K562 (cell line): ENCODE measurements around the gene MYCL. TPM values are rescaled to one million over a fixed set of nuclear protein-coding genes. Genes with fewer than 3 reads are reported as not detected.

ENCODE experiments used
- C11orf30 ChIP-seq: fragments of 450-650 bp; IDR thresholded peaks from 2 replicates; pipeline ENCODE4 v1.6.1; 2016; ENCODE audit warnings: low read depth, mild to moderate bottlenecking
- ELF4 ChIP-seq: fragments of 450-650 bp; formaldehyde crosslinking; IDR thresholded peaks from 2 replicates; pipeline ENCODE4 v1.4.0; 2022; ENCODE audit warnings: missing genetic modification characterization
- RBM25 ChIP-seq: fragments of 200-400 bp; formaldehyde crosslinking; IDR thresholded peaks from 2 replicates; pipeline ENCODE4 v1.6.1; 2018; ENCODE audit warnings: low read length, low read depth, moderate library complexity; ENCODE audit not compliant: severe bottlenecking
- SREBF1 ChIP-seq: fragments of 150-350 bp; IDR thresholded peaks from 2 replicates; pipeline ENCODE4 v1.6.1; 2014; ENCODE audit warnings: antibody characterized with exemption, low read depth, low read length, borderline replicate concordance
- SRF ChIP-seq, 2 experiments: fragments of 250-450, 450-650 bp in 1 of 2; sonication (Bioruptor Pico) in 1 of 2; sonication (generic) in 1 of 2; formaldehyde crosslinking; IDR thresholded peaks; 2 replicates each; pipeline versions ENCODE4 v1.5.0 to v1.5.1; 2020 to 2022; ENCODE audit warnings: mild to moderate bottlenecking in 1 of 2, missing genetic modification reagents in 1 of 2
- SRSF7 ChIP-seq: fragments of 200-400 bp; formaldehyde crosslinking; optimal IDR thresholded peaks from 2 replicates; pipeline ENCODE3; 2017; ENCODE audit warnings: mild to moderate bottlenecking, low read depth, low read length
- TAL1 ChIP-seq: fragments of 450-650 bp; IDR thresholded peaks from 2 replicates; pipeline ENCODE4 v1.6.1; 2016; ENCODE audit warnings: mild to moderate bottlenecking
- TBL1XR1 ChIP-seq, 2 experiments: IDR thresholded peaks; 2 replicates each; pipeline ENCODE4 v1.6.1; 2012; ENCODE audit warnings: improper control_type of control experiment in 2 of 2, low read length in 2 of 2, mild to moderate bottlenecking in 1 of 2
- ZNF263 ChIP-seq: sonication (generic); formaldehyde crosslinking; IDR thresholded peaks from 2 replicates; pipeline ENCODE4 v1.8.0; 2022; ENCODE audit warnings: mild to moderate bottlenecking, missing genetic modification reagents, borderline replicate concordance
- ZSCAN32 ChIP-seq: fragments of 450-650 bp; formaldehyde crosslinking; IDR thresholded peaks from 2 replicates; pipeline ENCODE4 v1.4.0; 2020; ENCODE audit warnings: mild to moderate bottlenecking, moderate library complexity
- polyA plus RNA-seq, 8 experiments: library from polyadenylated mRNA; depleted of rRNA in 4 of 8; stranded (reverse) in 5 of 8; unstranded in 3 of 8; fragments of >200 nt; fragmentation: Nextera tagmentation in 2 of 8; fragmentation: Illumina TruSeq in 1 of 8; extraction: Ambion mirVana in 2 of 8; extraction: Trizol in 1 of 8; gene quantifications; 2 replicates each; pipeline versions ENCODE4 v1.2.1 to v1.2.3, GENCODE V29; 2011 to 2014; ENCODE audit warnings: inconsistent platforms in 1 of 8, missing spikeins in 1 of 8
- total RNA-seq, 7 experiments: library from RNA; depleted of rRNA in 6 of 7; stranded (reverse); fragments of >200 nt in 6 of 7; fragmentation: Illumina TruSeq in 2 of 7; extraction: Trizol in 2 of 7; gene quantifications; 2 replicates each; pipeline versions ENCODE4 v1.2.1 to v1.2.3, GENCODE V29; 2011 to 2021; ENCODE audit warnings: low replicate concordance in 1 of 7
- TF ChIP-seq, protein P1 (sequence below): sonication (generic); formaldehyde crosslinking; IDR thresholded peaks from 2 replicates; pipeline ENCODE4 v1.9.0; 2022; ENCODE audit warnings: mild to moderate bottlenecking, missing genetic modification reagents
- TF ChIP-seq, protein P2 (sequence below): fragments of 200-800 bp; sonication (Bioruptor generic); IDR thresholded peaks from 2 replicates; pipeline ENCODE4 v1.6.1; 2017; ENCODE audit warnings: missing genetic modification characterization, missing compliant biosample characterization
- TF ChIP-seq, protein P3 (sequence below): sonication (generic); formaldehyde crosslinking; IDR thresholded peaks from 2 replicates; pipeline ENCODE4 v1.8.1; 2022; ENCODE audit warnings: missing genetic modification reagents
- TF ChIP-seq, protein P4 (sequence below): sonication (generic); formaldehyde crosslinking; IDR thresholded peaks from 2 replicates; pipeline ENCODE4 v1.8.0; 2022; ENCODE audit warnings: mild to moderate bottlenecking, missing genetic modification reagents
- TF ChIP-seq, protein P5 (sequence below): fragments of 250-450 bp; sonication (Bioruptor Pico); IDR thresholded peaks from 2 replicates; pipeline ENCODE4 v1.4.0; 2020

Gene MYCL
- total and polyA plus RNA-seq, 9 of the 15 experiments (the other 6 are each of a cell fraction or from before 2014, with no cell fraction given) = 3.5 to 22.0 (median 12.8) TPM

DNA sequence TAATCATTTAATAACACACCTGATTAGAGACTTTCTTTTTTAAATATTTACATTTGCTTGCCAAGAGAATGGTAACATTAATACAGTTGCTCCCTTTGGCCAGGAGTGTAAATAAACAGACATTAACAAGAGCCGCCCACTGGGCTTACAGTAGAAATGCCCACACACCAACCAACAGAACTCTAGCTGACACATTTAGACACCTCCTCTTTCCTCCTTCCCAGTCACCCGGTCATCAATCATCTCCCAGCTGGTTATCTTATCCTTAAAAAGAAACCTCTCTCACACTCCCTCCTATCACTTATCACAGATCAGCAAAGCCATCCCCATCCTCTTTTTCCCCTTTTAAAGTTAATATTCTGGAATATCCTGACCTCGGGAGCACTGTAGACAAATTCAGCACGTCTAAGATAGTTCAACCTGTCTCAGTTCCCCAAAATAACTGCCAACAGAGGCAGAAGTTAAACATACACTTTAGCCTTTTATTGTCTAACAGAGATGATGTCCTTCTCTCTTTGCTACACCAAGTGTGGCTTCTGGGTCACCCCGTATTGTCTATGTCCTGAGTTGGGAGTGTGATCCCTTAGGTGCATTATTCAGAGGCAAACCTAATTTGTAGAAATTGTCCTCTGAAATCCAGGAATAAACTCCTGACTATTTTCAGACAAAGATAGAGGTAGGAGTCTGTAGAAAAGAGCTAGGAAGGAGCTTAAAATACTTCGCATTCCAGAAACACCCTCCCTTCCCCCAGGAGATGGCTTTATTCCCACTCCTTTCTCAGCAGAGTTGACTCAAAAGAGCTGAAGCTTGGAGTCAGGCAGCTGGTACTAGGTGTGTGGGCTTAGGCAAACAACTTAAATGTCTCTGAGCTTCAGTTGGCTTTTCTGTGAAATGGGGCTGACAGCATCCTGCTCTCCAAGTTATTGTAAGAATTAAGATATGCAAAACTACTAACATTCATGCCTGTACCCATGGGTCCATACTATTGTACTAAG, 8.8 kb downstream of the MYCL start (continued):
- TF ChIP-seq ELF4 = peak; percentile 92
- TF ChIP-seq SRF (CRISPR knock-in tag; IDR thresholded peaks at IDR 0.05) = no peak
- TF ChIP-seq, protein P1, sequence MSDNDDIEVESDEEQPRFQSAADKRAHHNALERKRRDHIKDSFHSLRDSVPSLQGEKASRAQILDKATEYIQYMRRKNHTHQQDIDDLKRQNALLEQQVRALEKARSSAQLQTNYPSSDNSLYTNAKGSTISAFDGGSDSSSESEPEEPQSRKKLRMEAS (CRISPR knock-in tag) = no peak
- TF ChIP-seq C11orf30 = no peak
- no peak for TF ChIP-seq RBM25
- peak; percentile 95 for TF ChIP-seq TAL1
- peak; percentile 83; the same call in 1 of the 2 replicates for TF ChIP-seq ZNF263
- TF ChIP-seq, protein P2, sequence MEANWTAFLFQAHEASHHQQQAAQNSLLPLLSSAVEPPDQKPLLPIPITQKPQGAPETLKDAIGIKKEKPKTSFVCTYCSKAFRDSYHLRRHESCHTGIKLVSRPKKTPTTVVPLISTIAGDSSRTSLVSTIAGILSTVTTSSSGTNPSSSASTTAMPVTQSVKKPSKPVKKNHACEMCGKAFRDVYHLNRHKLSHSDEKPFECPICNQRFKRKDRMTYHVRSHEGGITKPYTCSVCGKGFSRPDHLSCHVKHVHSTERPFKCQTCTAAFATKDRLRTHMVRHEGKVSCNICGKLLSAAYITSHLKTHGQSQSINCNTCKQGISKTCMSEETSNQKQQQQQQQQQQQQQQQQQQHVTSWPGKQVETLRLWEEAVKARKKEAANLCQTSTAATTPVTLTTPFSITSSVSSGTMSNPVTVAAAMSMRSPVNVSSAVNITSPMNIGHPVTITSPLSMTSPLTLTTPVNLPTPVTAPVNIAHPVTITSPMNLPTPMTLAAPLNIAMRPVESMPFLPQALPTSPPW = peak; percentile 82
- TF ChIP-seq, protein P3, sequence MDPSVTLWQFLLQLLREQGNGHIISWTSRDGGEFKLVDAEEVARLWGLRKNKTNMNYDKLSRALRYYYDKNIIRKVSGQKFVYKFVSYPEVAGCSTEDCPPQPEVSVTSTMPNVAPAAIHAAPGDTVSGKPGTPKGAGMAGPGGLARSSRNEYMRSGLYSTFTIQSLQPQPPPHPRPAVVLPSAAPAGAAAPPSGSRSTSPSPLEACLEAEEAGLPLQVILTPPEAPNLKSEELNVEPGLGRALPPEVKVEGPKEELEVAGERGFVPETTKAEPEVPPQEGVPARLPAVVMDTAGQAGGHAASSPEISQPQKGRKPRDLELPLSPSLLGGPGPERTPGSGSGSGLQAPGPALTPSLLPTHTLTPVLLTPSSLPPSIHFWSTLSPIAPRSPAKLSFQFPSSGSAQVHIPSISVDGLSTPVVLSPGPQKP = no peak
- no peak for TF ChIP-seq SREBF1
- peak in 1 of 2 experiments; percentile 93; a peak in 2 of 4 replicates for TF ChIP-seq TBL1XR1 (IDR thresholded peaks at IDR 0.05; ENCODE audit: low read length in 2 of 2)
- TF ChIP-seq, protein P4, sequence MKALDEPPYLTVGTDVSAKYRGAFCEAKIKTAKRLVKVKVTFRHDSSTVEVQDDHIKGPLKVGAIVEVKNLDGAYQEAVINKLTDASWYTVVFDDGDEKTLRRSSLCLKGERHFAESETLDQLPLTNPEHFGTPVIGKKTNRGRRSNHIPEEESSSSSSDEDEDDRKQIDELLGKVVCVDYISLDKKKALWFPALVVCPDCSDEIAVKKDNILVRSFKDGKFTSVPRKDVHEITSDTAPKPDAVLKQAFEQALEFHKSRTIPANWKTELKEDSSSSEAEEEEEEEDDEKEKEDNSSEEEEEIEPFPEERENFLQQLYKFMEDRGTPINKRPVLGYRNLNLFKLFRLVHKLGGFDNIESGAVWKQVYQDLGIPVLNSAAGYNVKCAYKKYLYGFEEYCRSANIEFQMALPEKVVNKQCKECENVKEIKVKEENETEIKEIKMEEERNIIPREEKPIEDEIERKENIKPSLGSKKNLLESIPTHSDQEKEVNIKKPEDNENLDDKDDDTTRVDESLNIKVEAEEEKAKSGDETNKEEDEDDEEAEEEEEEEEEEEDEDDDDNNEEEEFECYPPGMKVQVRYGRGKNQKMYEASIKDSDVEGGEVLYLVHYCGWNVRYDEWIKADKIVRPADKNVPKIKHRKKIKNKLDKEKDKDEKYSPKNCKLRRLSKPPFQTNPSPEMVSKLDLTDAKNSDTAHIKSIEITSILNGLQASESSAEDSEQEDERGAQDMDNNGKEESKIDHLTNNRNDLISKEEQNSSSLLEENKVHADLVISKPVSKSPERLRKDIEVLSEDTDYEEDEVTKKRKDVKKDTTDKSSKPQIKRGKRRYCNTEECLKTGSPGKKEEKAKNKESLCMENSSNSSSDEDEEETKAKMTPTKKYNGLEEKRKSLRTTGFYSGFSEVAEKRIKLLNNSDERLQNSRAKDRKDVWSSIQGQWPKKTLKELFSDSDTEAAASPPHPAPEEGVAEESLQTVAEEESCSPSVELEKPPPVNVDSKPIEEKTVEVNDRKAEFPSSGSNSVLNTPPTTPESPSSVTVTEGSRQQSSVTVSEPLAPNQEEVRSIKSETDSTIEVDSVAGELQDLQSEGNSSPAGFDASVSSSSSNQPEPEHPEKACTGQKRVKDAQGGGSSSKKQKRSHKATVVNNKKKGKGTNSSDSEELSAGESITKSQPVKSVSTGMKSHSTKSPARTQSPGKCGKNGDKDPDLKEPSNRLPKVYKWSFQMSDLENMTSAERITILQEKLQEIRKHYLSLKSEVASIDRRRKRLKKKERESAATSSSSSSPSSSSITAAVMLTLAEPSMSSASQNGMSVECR (CRISPR knock-in tag) = no peak
- no peak for TF ChIP-seq SRSF7
- TF ChIP-seq, protein P5, sequence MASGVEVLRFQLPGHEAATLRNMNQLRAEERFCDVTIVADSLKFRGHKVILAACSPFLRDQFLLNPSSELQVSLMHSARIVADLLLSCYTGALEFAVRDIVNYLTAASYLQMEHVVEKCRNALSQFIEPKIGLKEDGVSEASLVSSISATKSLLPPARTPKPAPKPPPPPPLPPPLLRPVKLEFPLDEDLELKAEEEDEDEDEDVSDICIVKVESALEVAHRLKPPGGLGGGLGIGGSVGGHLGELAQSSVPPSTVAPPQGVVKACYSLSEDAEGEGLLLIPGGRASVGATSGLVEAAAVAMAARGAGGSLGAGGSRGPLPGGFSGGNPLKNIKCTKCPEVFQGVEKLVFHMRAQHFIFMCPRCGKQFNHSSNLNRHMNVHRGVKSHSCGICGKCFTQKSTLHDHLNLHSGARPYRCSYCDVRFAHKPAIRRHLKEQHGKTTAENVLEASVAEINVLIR (CRISPR knock-in tag) = no peak
- TF ChIP-seq ZSCAN32 (CRISPR knock-in tag) = no peak
